Spleen (tissue), 11 donors: Measurements from ENCODE around the gene ZFAND2A. TPM values are rescaled to one million over a fixed set of nuclear protein-coding genes. Genes with fewer than 3 reads are reported as not detected.

Source experiments
- DNase-seq: peaks from one replicate; pipeline ENCODE4 v3.0.0-alpha.2; 2020
- H3K27ac ChIP-seq, 8 donors: fragments of 200-600 bp; sonication (generic) in 7 of 8; 1 replicate in 4 of 8; 2 replicates in 4 of 8; pipeline versions ENCODE4 v1.5.0 to v1.8.0; 2016 to 2021; ENCODE audit warnings: inconsistent platforms in 4 of 8, mild to moderate bottlenecking in 4 of 8, moderate library complexity in 1 of 8
- H3K27me3 ChIP-seq, 7 donors: fragments of 200-600 bp; sonication (generic) in 6 of 7; replicated peaks in 1 of 7; 1 replicate in 4 of 7; 2 replicates in 3 of 7; pipeline versions ENCODE4 v1.5.0 to v1.8.0; 2016 to 2021; ENCODE audit warnings: inconsistent platforms in 3 of 7, mild to moderate bottlenecking in 1 of 7
- H3K36me3 ChIP-seq, 6 donors: fragments of 200-600 bp; sonication (generic) in 5 of 6; 1 replicate in 4 of 6; 2 replicates in 2 of 6; pipeline versions ENCODE4 v1.5.0 to v1.8.0; 2016 to 2021; ENCODE audit warnings: inconsistent platforms in 2 of 6
- H3K4me1 ChIP-seq, 6 donors: fragments of 200-600 bp; sonication (generic) in 5 of 6; 1 replicate in 3 of 6; 2 replicates in 3 of 6; pipeline versions ENCODE4 v1.5.0 to v1.8.0; 2016 to 2021; ENCODE audit warnings: inconsistent platforms in 3 of 6
- H3K4me3 ChIP-seq, 8 donors: fragments of 200-600 bp; sonication (generic) in 7 of 8; 1 replicate in 4 of 8; 2 replicates in 4 of 8; pipeline versions ENCODE4 v1.5.0 to v1.8.0; 2016 to 2021; ENCODE audit warnings: inconsistent platforms in 4 of 8, mild to moderate bottlenecking in 4 of 8, moderate library complexity in 2 of 8
- H3K9me3 ChIP-seq, 8 donors: fragments of 200-600 bp; sonication (generic) in 7 of 8; 1 replicate in 4 of 8; 2 replicates in 4 of 8; pipeline versions ENCODE4 v1.5.0 to v1.8.0; 2016 to 2021; ENCODE audit warnings: inconsistent platforms in 4 of 8
- CTCF ChIP-seq, 11 experiments: fragments of 200-600 bp in 7 of 11; fragments of 450-650 bp in 4 of 11; sonication (generic) in 4 of 11; IDR thresholded peaks in 8 of 11; conservative IDR thresholded peaks in 3 of 11; 1 replicate in 7 of 11; 2 replicates in 4 of 11; pipeline versions ENCODE4 v1.4.0 to v1.8.0; 2016 to 2021; ENCODE audit warnings: antibody characterized with exemption in 11 of 11, inconsistent platforms in 4 of 11, mild to moderate bottlenecking in 1 of 11
- POLR2A ChIP-seq, 3 donors: fragments of 450-650 bp; IDR thresholded peaks; one replicate each; pipeline ENCODE4 v1.5.1; 2017; ENCODE audit warnings: antibody characterized with exemption in 3 of 3, mild to moderate bottlenecking in 1 of 3
- POLR2AphosphoS5 ChIP-seq, 3 donors: sonication (generic); formaldehyde crosslinking; IDR thresholded peaks; one replicate each; pipeline ENCODE4 v1.5.1; 2017; ENCODE audit warnings: antibody characterized with exemption in 3 of 3
- WGBS, 5 donors: extraction: QIAGEN DNeasy Blood & Tissue Kit in 3 of 5; methylation state at CpG; one replicate each; pipeline versions ENCODE4 v1.1.5 to v1.1.7; 2013 to 2018; 5-methylcytosine and 5-hydroxymethylcytosine counted together
- intact Hi-C: fragments of 100-400 bp; cut with DNase I; formaldehyde crosslinking; loops from one replicate; pipeline ENCODE4 v1.15.0; 2023; ENCODE audit warnings: low total_unique reads
- polyA plus RNA-seq, 3 donors: library from polyadenylated mRNA; stranded (reverse); fragments of 200-250 nt; gene quantifications; one replicate each; pipeline ENCODE4 v1.2.1, GENCODE V29; 2013
- total RNA-seq, 7 donors: library from RNA; depleted of rRNA in 3 of 7; stranded (reverse); fragments of >200 nt in 3 of 7; fragmentation: NEBNext Ultra II Directional in 4 of 7; extraction: Animal tissue kit (Norgen Biotek cat#: 25700) in 4 of 7; gene quantifications; one replicate each; pipeline versions ENCODE4 v1.1.0 to v1.2.1, GENCODE V29; 2016 to 2021
- donor health status: healthy with polysubstance abuse.
- donor health status: DM: no; HTN: no; CAD: no; lungs with moderate emphysema.
- donor health status: DM: no; HTN: no; CAD: no.
- donor health status: Bipolar disorder and iron deficiency.
- donor health status: healthy.
- donor health status: DM: no; HTN: no; CAD: no.
- donor health status: DM: yes; HTN: yes; CAD: no.

Gene ZFAND2A
- total and polyA plus RNA-seq, 10 donors, result 18.3 to 41.7 (median 24.4) TPM

GRCh38 chr7:1193593-1194424 lies 33.8 kb upstream of the ZFAND2A start:
- no peak overlapping the region for H3K4me3 ChIP-seq
- H3K9me3 ChIP-seq, result no peaks in the 10 kb centered on the region
- H3K27me3 ChIP-seq, result peaks cover 0 to 63% (median 21%) of the 10 kb centered on the region in 7 donors
- intact Hi-C loops, result no loop called here
- peaks cover 0 to 11% (median 0%) of the 10 kb centered on the region in 6 donors for H3K4me1 ChIP-seq
- 40 to 62% (median 44%) methylated on average over 22 to 36 of the region's 36 CpGs for WGBS, 5 donors
- TF ChIP-seq CTCF (IDR thresholded peaks at IDR 0.05 in 8 of 11, conservative IDR thresholded peaks at IDR 0.05 in 3 of 11) (peak in 4 of 11 experiments; percentile 9 to 40 (median 22)), POLR2AphosphoS5 (IDR thresholded peaks at IDR 0.05) (no peak), POLR2A (IDR thresholded peaks at IDR 0.05) (no peak)
- no peak for DNase-seq
- H3K27ac ChIP-seq, result no peak overlapping the region
- no peaks in the 10 kb centered on the region for H3K36me3 ChIP-seq

- H3K27me3 ChIP-seq, result peaks cover 0 to 60% (median 21%) of the 10 kb centered on the region in 7 donors
- TF ChIP-seq POLR2A (IDR thresholded peaks at IDR 0.05) (no peak), CTCF (IDR thresholded peaks at IDR 0.05 in 8 of 11, conservative IDR thresholded peaks at IDR 0.05 in 3 of 11) (no peak), POLR2AphosphoS5 (IDR thresholded peaks at IDR 0.05) (no peak)
Measured at GRCh38 chr7:1192171-1192676, 32.2 kb upstream of the ZFAND2A start.

GRCh38 chr7:1189986-1190772 lies 30.2 kb upstream of the ZFAND2A start:
- Histone ChIP-seq H3K4me3 (no peak overlapping the region), H3K27ac (no peak overlapping the region), H3K36me3 (no peaks in the 10 kb centered on the region), H3K9me3 (no peaks in the 10 kb centered on the region), H3K27me3 (peaks cover 0 to 71% (median 36%) of the 10 kb centered on the region in 7 donors), H3K4me1 (peaks cover 0 to 11% (median 0%) of the 10 kb centered on the region in 6 donors)
- intact Hi-C loops, result no loop called here
- no peak for DNase-seq
- TF ChIP-seq CTCF (IDR thresholded peaks at IDR 0.05 in 8 of 11, conservative IDR thresholded peaks at IDR 0.05 in 3 of 11), result no peak
- TF ChIP-seq POLR2AphosphoS5 (IDR thresholded peaks at IDR 0.05), result no peak
- TF ChIP-seq POLR2A (IDR thresholded peaks at IDR 0.05), result no peak
- 89 to 94% (median 92%) methylated on average over 10 of the region's 10 CpGs for WGBS, 5 donors

More at GRCh38 chr7:1192171-1192676, 32.2 kb upstream of the ZFAND2A start:
- Histone ChIP-seq H3K36me3 (no peaks in the 10 kb centered on the region), H3K27ac (peak overlapping the region in 3 of 8 donors; percentile 13 to 47 (median 15)), H3K4me1 (peaks cover 0 to 11% (median 0%) of the 10 kb centered on the region in 6 donors), H3K4me3 (no peak overlapping the region), H3K9me3 (no peaks in the 10 kb centered on the region)
- 23 to 37% (median 27%) methylated on average over 15 of the region's 15 CpGs for WGBS, 5 donors
- intact Hi-C loops, result no loop called here
- DNase-seq, result no peak
